HUES64 (cell line): ENCODE results near the gene NTSR1.
A peak's percentile ranks its signal among the peaks of the same experiment; 100 is the strongest.

Experiments
- H3K27ac ChIP-seq: 2 replicates; pipeline ENCODE4 v1.7.0; 2013; ENCODE audit warnings: low read depth, low read length, inconsistent platforms
- H3K27me3 ChIP-seq: 2 replicates; pipeline ENCODE4 v1.6.1; 2013; ENCODE audit warnings: mild to moderate bottlenecking, low read length; ENCODE audit not compliant: insufficient read depth
- H3K36me3 ChIP-seq: 2 replicates; pipeline ENCODE4 v1.6.1; 2013; ENCODE audit warnings: mild to moderate bottlenecking, low read length; ENCODE audit not compliant: insufficient read depth
- H3K4me1 ChIP-seq: 2 replicates; pipeline ENCODE4 v1.6.1; 2013; ENCODE audit warnings: mild to moderate bottlenecking, low read length, moderate library complexity; ENCODE audit not compliant: insufficient read depth
- H3K4me3 ChIP-seq: 2 replicates; pipeline ENCODE4 v1.5.1; 2013; ENCODE audit warnings: mild to moderate bottlenecking, low read length, moderate library complexity
- H3K9ac ChIP-seq: 2 replicates; pipeline ENCODE4 v1.6.1; 2013; ENCODE audit warnings: mild to moderate bottlenecking, low read depth, low read length
- H3K9me3 ChIP-seq: 2 replicates; pipeline ENCODE4 v1.6.1; 2013; ENCODE audit warnings: low read depth, low read length; ENCODE audit not compliant: insufficient read depth
- WGBS: fragments of 150-250, 120-280 bp; methylation state at CpG from one replicate; pipeline ENCODE4 v1.1.7; 2013; ENCODE audit warnings: missing lambda C conversion rate; 5-methylcytosine and 5-hydroxymethylcytosine counted together

Gene NTSR1

DNA sequence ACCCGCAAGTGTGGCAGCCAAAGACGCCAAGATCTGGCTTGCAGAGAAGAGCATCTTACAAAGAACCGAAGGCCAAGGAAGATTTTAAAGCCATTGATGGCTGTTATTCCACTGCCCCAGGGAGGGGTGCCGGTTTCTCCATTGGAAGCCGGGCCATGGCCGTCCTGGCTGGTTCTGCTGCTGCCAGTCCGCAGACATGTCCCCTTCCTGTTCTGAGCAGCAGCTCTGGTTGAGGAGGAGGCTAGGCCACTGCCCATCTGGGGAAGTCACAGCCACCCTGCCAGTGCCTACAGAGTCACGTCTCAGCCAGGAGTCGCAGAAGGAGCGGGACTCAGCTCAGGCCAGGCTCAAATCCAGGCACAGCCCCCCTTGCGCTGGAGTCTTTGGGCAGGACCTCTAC, 45.0 kb downstream of the NTSR1 start:
- Histone ChIP-seq H3K4me3 (no peak overlapping the region), H3K27ac (no peak overlapping the region), H3K9ac (no peak overlapping the region), H3K4me1 (peaks cover 7% of the 10 kb centered on the region), H3K9me3 (no peaks in the 10 kb centered on the region), H3K27me3 (no peaks in the 10 kb centered on the region; the same call in 1 of the 2 replicates), H3K36me3 (no peaks in the 10 kb centered on the region)
- 91% methylated on average over 11 of the region's 11 CpGs for WGBS

DNA sequence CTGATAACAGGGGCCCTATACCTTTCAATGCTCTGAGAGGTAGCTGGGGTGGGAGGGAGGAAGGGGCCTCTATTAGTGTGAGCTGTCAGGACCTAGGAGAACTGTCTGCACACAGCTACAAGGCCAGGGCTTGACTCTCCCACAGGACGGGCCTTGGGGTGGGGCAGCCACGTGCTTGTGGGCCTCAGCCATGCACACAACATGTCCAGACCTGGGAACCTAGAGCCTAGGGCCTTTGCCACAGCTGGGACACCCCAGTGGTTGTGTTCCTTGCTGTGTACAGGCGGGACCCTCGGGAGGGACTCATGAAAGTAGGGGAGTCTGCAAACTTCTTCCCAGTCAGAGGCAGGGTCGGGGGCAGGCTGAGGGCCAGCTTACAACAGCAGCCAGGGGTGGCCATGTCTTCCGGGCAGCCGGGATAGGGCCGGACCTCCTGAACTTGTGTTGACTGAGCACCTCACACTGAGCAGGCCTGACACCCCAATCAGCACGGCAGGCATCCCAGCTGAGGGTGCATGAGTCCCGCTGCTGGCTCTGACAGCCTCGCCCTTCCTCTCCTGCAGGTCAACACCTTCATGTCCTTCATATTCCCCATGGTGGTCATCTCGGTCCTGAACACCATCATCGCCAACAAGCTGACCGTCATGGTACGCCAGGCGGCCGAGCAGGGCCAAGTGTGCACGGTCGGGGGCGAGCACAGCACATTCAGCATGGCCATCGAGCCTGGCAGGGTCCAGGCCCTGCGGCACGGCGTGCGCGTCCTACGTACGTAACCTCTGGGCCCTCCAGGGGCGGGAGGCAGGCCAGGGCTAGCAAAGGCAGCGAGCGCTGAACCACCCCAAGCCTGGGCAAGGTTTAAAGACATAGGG, 45.7 kb downstream of the NTSR1 start:
- peaks cover 7% of the 10 kb centered on the region for H3K4me1 ChIP-seq
- H3K4me3 ChIP-seq: no peak overlapping the region
- no peaks in the 10 kb centered on the region for H3K9me3 ChIP-seq
- 93% methylated on average over 31 of the region's 31 CpGs for WGBS
- H3K27me3 ChIP-seq: no peaks in the 10 kb centered on the region; the same call in 1 of the 2 replicates
- H3K36me3 ChIP-seq: no peaks in the 10 kb centered on the region
- H3K9ac ChIP-seq: no peak overlapping the region
- H3K27ac ChIP-seq: no peak overlapping the region

GRCh38 chr20:62754991-62755356, 46.3 kb downstream of the NTSR1 start:
- no peak overlapping the region for H3K27ac ChIP-seq
- no peaks in the 10 kb centered on the region for H3K9me3 ChIP-seq
- peaks cover 7% of the 10 kb centered on the region for H3K4me1 ChIP-seq
- H3K4me3 ChIP-seq: no peak overlapping the region
- no peaks in the 10 kb centered on the region for H3K36me3 ChIP-seq
- H3K9ac ChIP-seq: no peak overlapping the region
- H3K27me3 ChIP-seq: no peaks in the 10 kb centered on the region; the same call in 1 of the 2 replicates
- 91% methylated on average over 1 of the region's 1 CpG for WGBS

GRCh38 chr20:62755817-62756724, 47.4 kb downstream of the NTSR1 start:
- H3K27me3 ChIP-seq: no peaks in the 10 kb centered on the region; the same call in 1 of the 2 replicates
- H3K9me3 ChIP-seq: no peaks in the 10 kb centered on the region
- no peak overlapping the region for H3K4me3 ChIP-seq
- no peak overlapping the region for H3K9ac ChIP-seq
- H3K36me3 ChIP-seq: no peaks in the 10 kb centered on the region
- H3K4me1 ChIP-seq: peaks cover 11% of the 10 kb centered on the region
- 65% methylated on average over 10 of the region's 10 CpGs for WGBS
- no peak overlapping the region for H3K27ac ChIP-seq

DNA sequence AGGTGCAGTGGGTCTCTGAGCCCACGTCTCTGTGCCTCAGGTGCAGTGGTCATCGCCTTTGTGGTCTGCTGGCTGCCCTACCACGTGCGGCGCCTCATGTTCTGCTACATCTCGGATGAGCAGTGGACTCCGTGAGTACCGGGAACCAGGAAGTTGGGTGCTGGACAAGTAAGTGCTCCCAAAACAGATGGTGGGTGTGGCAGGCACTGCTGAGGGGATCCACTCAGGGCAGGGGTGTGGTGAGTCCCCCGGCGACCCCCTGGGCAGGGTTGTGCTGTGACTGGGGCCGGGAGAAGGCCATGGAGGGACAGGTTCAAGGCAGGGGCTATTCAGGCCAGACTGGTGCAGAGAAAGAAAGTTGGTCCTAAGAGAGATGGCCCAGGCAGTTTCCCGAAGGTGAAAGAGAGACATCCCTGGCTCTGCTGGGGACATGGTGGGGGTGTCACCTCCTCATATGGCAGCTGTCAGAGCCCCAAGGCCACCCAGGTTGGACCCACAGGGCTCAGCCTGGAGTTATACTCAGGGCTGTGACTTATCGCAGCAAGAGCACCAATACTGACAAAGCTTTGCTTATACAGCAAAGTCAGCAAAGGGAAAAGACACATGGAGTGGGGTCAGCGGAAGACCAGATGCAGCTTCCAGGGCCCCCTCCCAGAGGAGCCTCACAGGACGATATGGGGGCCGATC, 49.7 kb downstream of the NTSR1 start:
- H3K36me3 ChIP-seq: no peaks in the 10 kb centered on the region
- no peaks in the 10 kb centered on the region; the same call in 1 of the 2 replicates for H3K27me3 ChIP-seq
- no peak overlapping the region for H3K27ac ChIP-seq
- H3K4me3 ChIP-seq: no peak overlapping the region
- H3K4me1 ChIP-seq: 0 out of 2 replicates have a peak, but pooled peaks cover 4% of the 10 kb centered on the region
- H3K9ac ChIP-seq: no peak overlapping the region
- no peaks in the 10 kb centered on the region for H3K9me3 ChIP-seq
- 92% methylated on average over 16 of the region's 16 CpGs for WGBS

GRCh38 chr20:62759981-62760431, 51.4 kb downstream of the NTSR1 start:
- H3K4me1 ChIP-seq: 0 out of 2 replicates have a peak, but pooled peaks cover 4% of the 10 kb centered on the region
- no peaks in the 10 kb centered on the region; the same call in 1 of the 2 replicates for H3K27me3 ChIP-seq
- 92% methylated on average over 20 of the region's 20 CpGs for WGBS
- H3K27ac ChIP-seq: no peak overlapping the region
- no peak overlapping the region for H3K4me3 ChIP-seq
- H3K9ac ChIP-seq: no peak overlapping the region
- H3K9me3 ChIP-seq: no peaks in the 10 kb centered on the region
- H3K36me3 ChIP-seq: no peaks in the 10 kb centered on the region

DNA sequence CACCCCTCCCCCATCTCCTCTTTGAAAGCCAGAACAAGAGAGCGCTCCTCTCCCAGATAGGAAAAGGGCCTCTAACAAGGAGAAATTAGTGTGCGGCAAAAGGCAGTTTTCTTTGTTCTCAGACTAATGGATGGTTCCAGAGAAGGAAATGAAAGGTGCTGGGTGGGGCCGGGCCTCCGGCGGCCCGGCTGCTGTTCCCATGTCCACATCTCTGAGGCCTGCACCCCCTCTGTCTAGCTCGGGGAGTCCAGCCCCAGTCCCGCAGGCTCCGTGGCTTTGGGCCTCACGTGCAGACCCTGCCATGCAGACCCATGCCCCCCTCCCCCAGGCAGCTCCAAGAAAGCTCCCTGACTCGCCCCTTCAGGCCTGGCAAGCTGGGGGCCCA, 51.8 kb downstream of the NTSR1 start:
- Histone ChIP-seq H3K4me1 (0 out of 2 replicates have a peak, but pooled peaks cover 4% of the 10 kb centered on the region), H3K9ac (0 out of 2 replicates have a peak overlapping the region, but pooled peaks have one; percentile 3), H3K36me3 (no peaks in the 10 kb centered on the region), H3K27me3 (no peaks in the 10 kb centered on the region; the same call in 1 of the 2 replicates), H3K4me3 (no peak overlapping the region), H3K27ac (no peak overlapping the region), H3K9me3 (no peaks in the 10 kb centered on the region)
- 82% methylated on average over 11 of the region's 11 CpGs for WGBS

- Histone ChIP-seq H3K4me1 (0 out of 2 replicates have a peak, but pooled peaks cover 4% of the 10 kb centered on the region), H3K27me3 (no peaks in the 10 kb centered on the region; the same call in 1 of the 2 replicates), H3K4me3 (no peak overlapping the region), H3K9me3 (no peaks in the 10 kb centered on the region), H3K27ac (no peak overlapping the region), H3K9ac (0 out of 2 replicates have a peak overlapping the region, but pooled peaks have one; percentile 3), H3K36me3 (no peaks in the 10 kb centered on the region)
- 89% methylated on average over 26 of the region's 26 CpGs for WGBS
Observed at GRCh38 chr20:62760856-62761758, 52.5 kb downstream of the NTSR1 start.

DNA sequence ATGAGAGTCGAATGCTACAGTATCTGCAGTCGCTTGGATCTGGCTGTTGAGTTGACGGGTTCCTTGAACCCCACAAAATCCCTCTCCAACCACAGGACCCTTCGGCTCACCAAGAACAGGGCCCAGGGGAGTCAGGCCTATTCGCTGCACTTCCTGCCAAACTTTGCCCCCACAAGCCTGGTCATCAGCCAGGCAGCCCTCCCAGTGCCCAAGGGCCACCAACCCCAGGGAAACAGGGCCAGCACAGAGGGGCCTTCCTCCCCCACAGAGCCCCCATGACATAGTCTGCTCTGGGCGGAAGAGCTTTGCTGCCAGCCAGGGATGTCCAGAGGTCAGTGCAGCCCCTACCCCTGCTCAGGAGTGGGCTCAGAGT, 53.1 kb downstream of the NTSR1 start:
- Histone ChIP-seq H3K9me3 (no peaks in the 10 kb centered on the region), H3K9ac (no peak overlapping the region), H3K27ac (no peak overlapping the region), H3K36me3 (no peaks in the 10 kb centered on the region), H3K27me3 (no peaks in the 10 kb centered on the region; the same call in 1 of the 2 replicates), H3K4me1 (0 out of 2 replicates have a peak, but pooled peaks cover 4% of the 10 kb centered on the region), H3K4me3 (no peak overlapping the region)
- 95% methylated on average over 6 of the region's 6 CpGs for WGBS

GRCh38 chr20:62762376-62762775, 53.7 kb downstream of the NTSR1 start:
- 90% methylated on average over 22 of the region's 22 CpGs for WGBS
- H3K9me3 ChIP-seq: no peaks in the 10 kb centered on the region
- no peak overlapping the region for H3K9ac ChIP-seq
- no peaks in the 10 kb centered on the region; the same call in 1 of the 2 replicates for H3K27me3 ChIP-seq
- H3K4me1 ChIP-seq: 0 out of 2 replicates have a peak, but pooled peaks cover 4% of the 10 kb centered on the region
- H3K4me3 ChIP-seq: no peak overlapping the region
- no peaks in the 10 kb centered on the region for H3K36me3 ChIP-seq
- no peak overlapping the region for H3K27ac ChIP-seq
